ENCODE measurements around the gene UBE2J1. TPM values are rescaled to one million over a fixed set of nuclear protein-coding genes. Genes with fewer than 3 reads are reported as not detected.

The UBE2J1 gene
- total RNA-seq, 1 experiment from 2014 or later: 23.3 TPM

DNA sequence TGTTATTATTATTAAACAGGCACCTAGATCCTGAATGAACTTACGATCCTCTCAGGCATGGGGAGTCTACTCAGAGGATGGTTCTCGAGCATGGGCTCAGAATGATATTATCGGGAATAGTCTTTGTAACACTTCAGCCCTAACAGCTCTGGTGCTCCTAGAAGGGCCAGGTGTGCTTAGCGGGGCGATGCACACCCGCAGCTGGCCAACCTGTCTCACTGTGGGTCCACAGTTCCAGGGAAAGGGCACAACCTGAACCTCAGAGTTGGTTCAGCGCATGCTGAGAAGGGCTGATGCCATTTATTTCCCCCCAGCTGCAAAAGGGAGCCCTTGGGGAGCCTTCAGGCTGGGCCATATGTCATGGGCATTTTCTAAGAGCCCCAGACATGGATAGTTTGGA, 33.3 kb upstream of the UBE2J1 start:
- POLR2A ChIA-PET: no interaction called here
- Histone ChIP-seq H3K79me2 (ENCODE audit: insufficient read depth, low read length) (no peaks in the 10 kb centered on the region), H3K9me3 (ENCODE audit: control insufficient read depth in 1 of 2, insufficient read depth in 1 of 2, low read depth in 1 of 2, low read length in 2 of 2) (no peaks in the 10 kb centered on the region), H4K20me1 (ENCODE audit: insufficient read depth) (no peaks in the 10 kb centered on the region), H3K9me2 (ENCODE audit: insufficient read depth) (no peaks in the 10 kb centered on the region), H3K36me3 (ENCODE audit: control insufficient read depth in 1 of 2, insufficient read depth in 2 of 2, low read length in 2 of 2) (no peaks in the 10 kb centered on the region), H3K4me1 (ENCODE audit: control insufficient read depth in 1 of 2, insufficient read depth in 2 of 2, low read length in 2 of 2) (peaks cover 0 to 8% of the 10 kb centered on the region in 2 experiments; a peak in 2 of 4 replicates), H3K27me3 (ENCODE audit: insufficient read depth, low read length) (no peaks in the 10 kb centered on the region), H2AFZ (ENCODE audit: low read depth, low read length, poor library complexity, severe bottlenecking) (no peak overlapping the region), H3K4me2 (ENCODE audit: low read length) (no peak overlapping the region), H3K9ac (ENCODE audit: low read length) (no peak overlapping the region), H3K27ac (ENCODE audit: low read depth, low read length) (no peak overlapping the region), H3K4me3 (replicated peaks in 1 of 2; ENCODE audit: low read depth in 1 of 2, low read length in 2 of 2) (no peak overlapping the region)
- DNase-seq (ENCODE audit: low read depth, low spot score): no peak
- RAD21 ChIA-PET (ENCODE audit: low non-redundant PET in 1 of 2, low total read pairs in 2 of 2, uncharacterized antibody in 2 of 2, unreplicated experiment in 2 of 2): no interaction called here
- TF ChIP-seq POLR2A (IDR thresholded peaks at IDR 0.05; ENCODE audit: borderline replicate concordance, extremely low read depth, insufficient read depth, insufficient read length): no peak
- TF ChIP-seq REST (IDR thresholded peaks at IDR 0.05; ENCODE audit: low read depth): no peak
- no peak for TF ChIP-seq FOSL1 (IDR thresholded peaks at IDR 0.05; ENCODE audit: low read depth)
- no peak for TF ChIP-seq SP1 (IDR thresholded peaks at IDR 0.05; ENCODE audit: low read depth)
- no peak for TF ChIP-seq SIN3A (IDR thresholded peaks at IDR 0.05; ENCODE audit: low read depth)
- TF ChIP-seq TCF7L2 (IDR thresholded peaks at IDR 0.05; ENCODE audit: borderline replicate concordance, extremely low read depth, insufficient read depth, insufficient read length): no peak
- TF ChIP-seq POLR2AphosphoS5 (IDR thresholded peaks at IDR 0.05; ENCODE audit: low read depth, low read length): no peak
- TF ChIP-seq, protein P1, sequence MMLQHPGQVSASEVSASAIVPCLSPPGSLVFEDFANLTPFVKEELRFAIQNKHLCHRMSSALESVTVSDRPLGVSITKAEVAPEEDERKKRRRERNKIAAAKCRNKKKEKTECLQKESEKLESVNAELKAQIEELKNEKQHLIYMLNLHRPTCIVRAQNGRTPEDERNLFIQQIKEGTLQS (IDR thresholded peaks at IDR 0.05): no peak
- TF ChIP-seq, protein P2, sequence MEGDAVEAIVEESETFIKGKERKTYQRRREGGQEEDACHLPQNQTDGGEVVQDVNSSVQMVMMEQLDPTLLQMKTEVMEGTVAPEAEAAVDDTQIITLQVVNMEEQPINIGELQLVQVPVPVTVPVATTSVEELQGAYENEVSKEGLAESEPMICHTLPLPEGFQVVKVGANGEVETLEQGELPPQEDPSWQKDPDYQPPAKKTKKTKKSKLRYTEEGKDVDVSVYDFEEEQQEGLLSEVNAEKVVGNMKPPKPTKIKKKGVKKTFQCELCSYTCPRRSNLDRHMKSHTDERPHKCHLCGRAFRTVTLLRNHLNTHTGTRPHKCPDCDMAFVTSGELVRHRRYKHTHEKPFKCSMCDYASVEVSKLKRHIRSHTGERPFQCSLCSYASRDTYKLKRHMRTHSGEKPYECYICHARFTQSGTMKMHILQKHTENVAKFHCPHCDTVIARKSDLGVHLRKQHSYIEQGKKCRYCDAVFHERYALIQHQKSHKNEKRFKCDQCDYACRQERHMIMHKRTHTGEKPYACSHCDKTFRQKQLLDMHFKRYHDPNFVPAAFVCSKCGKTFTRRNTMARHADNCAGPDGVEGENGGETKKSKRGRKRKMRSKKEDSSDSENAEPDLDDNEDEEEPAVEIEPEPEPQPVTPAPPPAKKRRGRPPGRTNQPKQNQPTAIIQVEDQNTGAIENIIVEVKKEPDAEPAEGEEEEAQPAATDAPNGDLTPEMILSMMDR (IDR thresholded peaks at IDR 0.05 in 2 of 3, conservative IDR thresholded peaks at IDR 0.05 in 1 of 3; ENCODE audit: borderline replicate concordance in 1 of 3, insufficient read depth in 1 of 3, low read depth in 2 of 3, low read length in 2 of 3): no peak
- no peak for TF ChIP-seq CBX3 (IDR thresholded peaks at IDR 0.05; ENCODE audit: low read depth)
- TF ChIP-seq CEBPB (IDR thresholded peaks at IDR 0.05; ENCODE audit: low read depth): no peak
- TF ChIP-seq EZH2 (IDR thresholded peaks at IDR 0.05): no peak
- TF ChIP-seq SRF (IDR thresholded peaks at IDR 0.05; ENCODE audit: low read depth): no peak
- no peak for TF ChIP-seq JUND (IDR thresholded peaks at IDR 0.05)
- TF ChIP-seq, protein P3, sequence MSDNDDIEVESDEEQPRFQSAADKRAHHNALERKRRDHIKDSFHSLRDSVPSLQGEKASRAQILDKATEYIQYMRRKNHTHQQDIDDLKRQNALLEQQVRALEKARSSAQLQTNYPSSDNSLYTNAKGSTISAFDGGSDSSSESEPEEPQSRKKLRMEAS (IDR thresholded peaks at IDR 0.05): no peak
- intact Hi-C loops (cut with micrococcal nuclease): no loop called here
- CTCF ChIA-PET: interaction anchor here (1.0 kb wide), 1 partner anchor 14 kb away, joined by 3 read pairs; no protein-coding TSS in a partner anchor
- no peak for ATAC-seq
- BruUV-seq (replicated peaks): no TSS peak
